Measurements from ENCODE around the gene THAP7.

Gene THAP7

DNA sequence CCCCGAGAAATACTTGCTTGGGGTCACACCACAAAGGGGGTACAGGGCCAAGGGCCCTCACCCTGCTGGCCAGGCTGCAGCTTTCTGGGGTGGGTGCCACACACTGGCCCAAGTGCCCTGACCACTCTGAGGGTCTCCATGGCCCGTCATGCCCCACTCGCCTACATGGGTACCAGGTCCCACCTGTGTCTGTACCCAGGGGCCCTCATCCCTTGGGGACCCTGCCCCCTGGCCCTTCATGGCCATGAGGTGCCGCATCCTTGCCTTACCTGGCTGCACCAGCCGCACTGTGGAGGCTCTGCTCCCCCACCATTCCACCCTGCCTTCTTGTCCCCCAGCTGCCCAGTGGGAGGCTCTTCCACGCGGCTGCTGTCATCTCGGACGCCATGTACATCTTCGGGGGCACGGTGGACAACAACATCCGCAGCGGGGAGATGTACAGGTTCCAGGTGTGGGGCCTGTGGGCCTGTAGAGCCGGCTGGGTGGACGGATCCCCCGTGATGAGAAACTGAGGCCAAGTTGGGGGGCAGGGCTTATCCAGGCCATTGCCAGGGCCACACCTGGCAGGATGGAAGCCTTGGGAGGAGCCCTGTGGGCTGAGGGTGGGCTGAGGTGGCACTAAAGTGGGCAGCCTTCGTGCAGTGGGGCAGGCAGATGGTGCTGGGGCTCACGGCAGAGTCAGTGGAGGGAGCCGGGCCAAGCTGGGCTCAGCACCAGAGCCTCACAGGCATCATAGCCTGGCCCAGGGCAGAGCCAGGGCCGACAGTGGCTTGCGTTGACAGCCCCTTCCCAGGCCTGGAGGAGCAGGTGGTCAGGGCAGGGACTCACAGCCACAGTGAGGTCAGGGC is 9.2 kb downstream of the THAP7 start:
- DNase-seq: no peak

DNA sequence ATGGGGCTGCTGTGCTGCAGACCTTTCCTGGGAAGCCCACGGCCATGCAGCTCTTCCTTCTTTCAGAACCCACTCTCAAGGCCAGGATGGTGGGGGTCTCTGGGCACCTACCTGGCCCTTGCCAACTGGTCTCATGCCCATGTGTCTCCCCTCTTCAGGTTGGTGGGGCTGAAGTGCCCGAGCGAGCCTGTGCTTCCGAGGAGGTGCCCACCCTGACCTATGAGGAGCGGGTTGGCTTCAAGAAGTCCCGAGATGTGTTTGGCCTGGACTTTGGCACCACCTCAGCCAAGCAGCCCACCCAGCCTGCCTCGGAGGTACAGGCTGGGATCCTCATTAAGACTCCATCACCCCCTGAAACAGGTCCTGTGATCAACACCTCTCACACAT is 9.9 kb downstream of the THAP7 start:
- no peak for DNase-seq

DNA sequence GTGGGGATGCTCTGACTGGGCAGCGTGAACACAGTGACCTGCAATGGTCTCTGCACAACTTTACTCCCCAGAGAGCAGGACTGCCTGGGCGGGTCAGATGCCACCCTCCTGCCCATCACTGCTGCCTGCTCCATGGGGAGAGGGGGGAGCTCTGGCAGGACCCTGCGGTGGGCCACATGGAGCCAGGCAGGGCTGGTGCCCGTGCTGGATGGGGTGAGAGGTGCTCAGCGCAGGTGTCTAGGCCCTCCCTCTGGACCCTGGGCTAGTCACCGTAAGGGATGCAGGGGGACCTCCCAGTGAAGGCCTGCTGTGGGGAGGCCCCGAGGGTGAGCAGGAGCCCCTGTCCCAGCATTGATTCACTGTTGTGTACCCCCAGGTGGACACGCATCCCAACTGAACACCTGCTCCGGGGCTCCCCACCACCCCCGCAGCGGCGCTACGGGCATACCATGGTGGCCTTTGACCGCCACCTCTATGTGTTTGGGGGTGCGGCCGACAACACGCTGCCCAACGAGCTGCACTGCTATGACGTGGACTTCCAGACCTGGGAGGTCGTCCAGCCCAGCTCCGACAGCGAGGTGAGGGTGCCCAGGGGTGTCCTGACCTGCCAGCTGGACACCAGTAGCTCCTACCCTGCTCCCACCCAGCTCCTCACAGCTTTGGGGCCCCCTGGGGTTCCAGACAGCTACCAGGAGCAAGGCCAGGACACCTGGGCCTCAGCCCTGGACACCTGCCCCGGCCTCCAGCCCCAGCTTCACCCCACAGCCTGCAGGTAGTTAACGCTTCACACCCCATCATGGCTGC is 10.5 kb downstream of the THAP7 start:
- DNase-seq: no peak

DNA sequence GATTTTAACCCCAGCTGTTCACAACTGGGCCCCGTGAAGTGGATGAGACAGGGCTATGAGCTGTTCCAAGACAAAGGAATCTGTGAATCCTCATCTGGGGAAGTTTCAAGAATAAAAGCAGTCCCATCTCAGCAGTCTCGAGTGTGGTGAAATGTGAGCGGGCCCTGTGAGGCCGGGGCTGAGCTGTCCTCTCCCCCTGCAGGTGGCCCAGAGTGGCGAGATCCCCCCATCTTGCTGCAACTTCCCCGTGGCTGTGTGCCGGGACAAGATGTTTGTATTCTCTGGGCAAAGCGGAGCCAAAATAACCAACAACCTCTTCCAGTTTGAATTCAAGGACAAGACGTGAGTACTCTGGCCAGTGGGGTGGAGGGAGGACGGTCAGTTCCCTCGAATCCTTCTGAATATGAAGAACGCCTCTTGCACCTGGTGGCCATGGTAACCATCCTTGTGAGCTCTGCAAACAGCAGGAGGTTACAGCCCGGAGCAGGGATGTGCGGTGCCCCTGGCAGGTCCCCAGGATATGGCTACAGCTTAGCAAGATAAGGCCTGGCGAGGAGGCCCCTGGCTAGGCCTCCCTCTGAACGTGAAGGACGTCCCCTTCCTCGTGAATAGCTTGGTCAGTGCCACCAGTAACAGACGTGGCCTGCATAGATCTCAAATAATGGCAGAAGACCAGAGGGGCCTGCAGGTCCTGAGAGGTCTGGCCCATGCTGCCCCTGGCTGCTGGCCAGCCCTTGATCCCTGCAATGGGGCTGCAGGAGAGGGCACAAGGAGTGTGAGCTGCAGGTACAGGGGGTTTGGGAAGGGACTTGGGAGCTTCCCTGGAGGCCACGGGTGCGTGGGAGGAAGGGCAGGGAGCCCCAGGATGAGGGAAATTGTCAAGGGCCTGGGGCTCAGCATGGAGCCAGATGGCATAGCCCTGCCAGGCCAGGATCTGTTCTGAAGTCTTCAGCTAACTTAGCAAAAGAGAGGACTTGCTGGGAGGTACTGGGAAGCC is 11.4 kb downstream of the THAP7 start:
- DNase-seq: no peak

DNA sequence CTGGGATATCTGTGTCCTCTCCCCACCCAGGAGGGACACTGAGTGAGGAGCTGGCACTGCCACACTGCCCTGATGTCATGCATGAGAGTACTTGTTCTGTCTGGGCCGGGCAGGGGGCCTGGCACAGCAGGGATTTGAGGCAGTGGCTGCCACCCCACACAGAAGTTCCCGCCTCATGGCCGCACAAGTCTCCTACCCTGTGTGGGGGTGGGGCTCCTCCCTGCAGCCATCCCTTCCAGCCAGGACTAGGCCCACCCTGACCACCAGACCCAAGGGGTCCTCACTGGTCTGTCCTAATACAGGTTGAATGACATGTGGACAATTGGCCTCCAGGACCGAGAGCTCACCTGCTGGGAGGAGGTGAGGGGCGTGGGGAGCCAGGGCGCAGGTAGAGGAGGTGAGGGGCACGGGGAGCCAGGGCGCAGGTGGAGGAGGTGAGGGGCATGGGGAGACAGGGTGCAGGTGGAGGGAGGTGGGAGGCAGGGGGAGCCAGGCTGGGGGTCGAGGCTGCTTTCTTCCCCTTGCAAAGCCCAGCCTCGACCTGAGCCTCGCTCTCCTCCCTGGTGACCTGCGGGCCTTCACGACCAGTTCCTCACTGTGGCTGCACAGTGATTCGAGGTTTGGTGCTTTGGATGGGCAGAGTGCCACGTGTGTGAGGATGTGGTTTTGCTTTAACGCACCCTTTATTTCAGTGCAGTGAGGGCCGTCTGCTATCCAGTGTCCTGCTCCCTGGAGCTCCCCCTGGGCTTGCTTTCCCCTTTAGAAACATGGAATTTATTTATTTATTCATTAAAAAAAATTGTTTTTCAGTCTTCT is 12.4 kb downstream of the THAP7 start:
- no peak for DNase-seq

DNA sequence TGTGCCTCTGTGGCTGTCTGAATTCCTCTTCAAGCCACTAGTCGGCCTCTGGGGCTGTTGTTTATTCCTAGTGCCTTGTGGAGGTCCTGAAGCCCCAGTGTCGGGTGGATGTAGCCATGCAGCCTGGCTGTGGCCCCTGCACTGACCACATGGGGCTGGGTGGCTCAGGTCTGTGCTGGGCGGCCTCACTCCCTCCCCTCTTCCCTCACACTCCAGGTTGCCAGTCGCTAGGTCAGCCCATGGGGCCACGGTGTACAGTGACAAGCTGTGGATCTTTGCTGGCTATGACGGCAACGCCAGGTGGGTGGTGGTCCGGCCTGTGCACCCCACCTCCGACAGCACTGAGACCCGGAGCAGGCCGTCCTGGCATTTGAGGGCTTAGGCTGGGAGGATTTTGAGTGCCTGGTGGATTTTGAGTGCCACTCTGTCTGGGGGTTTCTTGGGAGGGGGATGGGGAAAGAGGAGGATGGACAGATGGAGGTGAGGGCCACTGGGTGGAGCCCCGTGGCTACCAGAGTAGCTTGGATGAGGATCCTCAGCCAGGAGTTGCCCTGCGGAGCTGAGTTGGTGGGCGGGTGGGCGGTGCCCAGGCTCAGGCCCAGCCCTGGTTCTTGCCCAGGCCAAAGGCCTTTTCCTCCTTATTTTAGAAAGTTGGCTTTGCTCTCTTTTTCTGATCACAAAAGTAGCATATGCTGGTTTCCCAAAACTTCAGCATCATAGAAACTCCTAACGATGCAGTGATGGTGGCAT is 13.2 kb downstream of the THAP7 start:
- DNase-seq: no peak

DNA sequence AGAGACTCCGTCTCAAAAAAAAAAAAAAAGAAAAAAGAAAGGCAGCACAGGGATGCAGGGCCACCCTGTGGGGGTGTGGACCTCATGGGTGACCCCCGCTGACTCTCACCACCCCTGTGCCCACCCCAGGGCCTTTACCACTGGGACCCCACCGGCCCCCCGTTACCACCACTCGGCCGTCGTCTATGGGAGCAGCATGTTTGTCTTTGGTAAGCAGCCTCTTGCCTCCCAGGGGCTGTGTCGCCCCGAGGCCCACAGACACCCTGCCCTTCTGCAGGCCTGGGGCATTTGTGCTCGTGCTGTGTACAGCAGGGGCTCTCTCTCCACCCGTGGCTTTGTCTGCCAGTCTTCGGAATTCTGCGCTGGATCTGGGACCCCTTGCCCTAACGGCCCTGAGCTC is 14.5 kb downstream of the THAP7 start:
- DNase-seq: no peak

DNA sequence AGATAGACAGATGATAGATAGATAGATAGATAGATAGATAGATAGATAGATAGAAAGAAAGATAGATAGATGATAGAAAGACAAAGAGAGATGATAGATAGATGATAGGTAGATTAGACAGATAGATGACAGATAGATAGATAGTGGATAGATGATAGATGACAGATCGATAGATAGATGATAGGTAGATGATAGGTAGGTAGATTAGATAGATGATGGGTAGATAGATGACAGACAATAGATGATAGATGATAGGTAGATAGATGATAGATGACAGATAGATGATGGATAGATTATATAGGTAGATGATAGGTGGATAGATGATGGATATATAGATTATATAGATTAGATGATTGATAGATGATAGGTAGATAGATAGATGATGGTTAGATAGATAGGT is 15.6 kb downstream of the THAP7 start:
- no peak for DNase-seq

DNA sequence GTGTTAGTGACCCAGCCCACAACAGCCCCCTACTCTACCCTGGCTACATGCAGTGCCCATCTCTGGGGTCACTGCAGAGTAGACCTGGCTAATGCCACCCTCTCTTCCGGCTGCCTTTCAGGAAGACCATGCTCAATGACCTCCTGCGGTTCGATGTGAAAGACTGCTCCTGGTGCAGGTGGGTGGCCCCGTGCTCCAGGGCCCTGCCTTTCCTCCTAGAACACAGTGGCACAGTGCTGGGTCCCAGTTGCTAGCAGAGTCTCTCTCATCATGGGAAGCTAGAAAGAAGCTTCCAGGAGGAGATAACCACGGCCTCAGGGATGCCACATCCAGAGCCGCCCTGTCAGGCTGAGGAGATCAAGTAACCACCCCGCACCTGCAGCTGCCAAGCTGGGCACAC is 16.2 kb downstream of the THAP7 start:
- DNase-seq: no peak

DNA sequence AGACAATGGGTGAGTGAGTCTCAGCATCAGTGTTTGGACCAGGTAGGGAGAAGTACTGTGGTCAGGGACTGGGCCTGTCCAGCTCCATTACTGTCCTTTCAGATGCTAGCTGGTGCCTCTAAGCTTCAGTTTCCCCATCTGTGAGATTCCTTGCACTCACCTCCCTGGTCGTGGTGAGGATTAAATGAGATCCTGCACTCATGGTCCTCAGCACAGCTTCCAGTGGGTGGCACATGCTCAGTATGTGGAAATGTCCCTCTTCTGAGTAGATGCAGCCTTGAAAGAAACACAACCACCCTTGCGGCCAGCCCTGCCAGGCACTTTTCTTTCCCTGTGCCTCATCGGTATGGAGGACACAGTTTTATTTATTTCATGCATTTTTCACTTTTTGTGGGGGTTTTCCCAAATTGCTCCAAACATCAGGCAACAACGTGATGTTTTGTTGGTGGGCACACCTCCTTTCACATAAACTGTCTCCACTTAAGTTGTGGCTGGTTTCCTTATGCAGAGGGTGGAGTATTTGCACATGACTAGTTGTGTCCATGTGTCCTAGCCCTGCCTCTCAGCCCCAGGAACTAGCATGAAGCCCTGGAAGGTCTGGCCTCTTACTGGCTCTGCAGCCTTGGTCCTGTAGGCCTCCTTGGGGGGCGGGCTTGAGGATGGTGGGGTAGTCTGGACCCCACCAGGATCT is 18.7 kb downstream of the THAP7 start:
- DNase-seq: no peak

DNA sequence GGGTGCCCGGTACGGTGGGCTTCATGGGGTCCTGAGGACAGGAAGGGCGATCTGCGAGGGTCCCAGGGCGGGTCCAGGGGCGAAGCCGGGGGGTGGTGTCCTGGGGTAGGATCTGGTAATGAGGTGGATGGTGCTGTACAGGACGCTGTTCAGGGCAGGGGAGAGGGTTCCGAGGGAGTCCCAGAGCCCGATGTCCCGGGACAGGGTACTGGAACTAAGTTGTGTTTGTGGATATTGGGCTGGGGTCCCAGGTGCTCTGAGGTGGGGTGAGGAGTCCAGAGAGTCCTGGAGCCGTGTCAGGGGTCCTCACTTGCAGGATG is 19.4 kb downstream of the THAP7 start:
- no peak for DNase-seq

DNA sequence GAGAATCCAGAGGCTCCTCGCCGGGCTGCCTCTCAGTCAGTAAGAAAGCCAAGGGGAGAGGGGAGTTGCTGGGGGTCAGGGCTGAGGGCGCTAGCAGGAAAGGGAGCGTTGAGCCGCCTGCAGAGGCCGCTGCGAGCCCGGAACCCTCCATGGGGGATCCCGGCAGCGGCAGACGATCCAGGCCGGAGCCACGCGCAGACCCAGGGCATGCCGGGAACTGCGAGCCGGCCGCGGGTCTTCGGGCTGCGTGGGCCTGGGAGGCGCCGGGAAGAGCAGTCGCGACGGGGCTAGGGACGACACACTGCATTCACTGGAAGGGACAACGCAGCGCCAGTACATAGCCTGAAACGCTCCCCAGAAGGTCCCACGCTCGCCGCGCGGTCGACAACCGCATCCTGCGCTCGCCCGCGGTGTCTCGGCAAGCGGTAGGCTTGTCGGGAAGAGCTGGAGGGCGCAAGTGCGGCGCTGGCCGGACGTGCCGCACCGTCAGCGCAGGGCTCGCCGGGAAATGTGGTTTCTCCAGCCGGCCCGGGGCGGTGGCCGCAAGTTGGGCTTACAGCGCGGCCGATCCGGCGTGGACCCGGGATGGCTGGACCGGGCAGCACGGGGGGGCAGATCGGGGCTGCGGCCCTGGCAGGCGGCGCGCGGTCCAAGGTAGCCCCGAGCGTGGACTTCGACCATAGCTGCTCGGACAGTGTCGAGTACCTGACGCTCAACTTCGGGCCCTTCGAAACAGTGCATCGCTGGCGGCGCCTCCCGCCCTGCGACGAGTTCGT is 19.9 kb downstream of the THAP7 start, which contains the start of gene LZTR1:
TSS of gene LZTR1 (plus strand) at position 511 of the 776 bp plus-strand sequence. CDS start at position 586, 75 bp downstream.
- DNase-seq: peak; percentile 56

DNA sequence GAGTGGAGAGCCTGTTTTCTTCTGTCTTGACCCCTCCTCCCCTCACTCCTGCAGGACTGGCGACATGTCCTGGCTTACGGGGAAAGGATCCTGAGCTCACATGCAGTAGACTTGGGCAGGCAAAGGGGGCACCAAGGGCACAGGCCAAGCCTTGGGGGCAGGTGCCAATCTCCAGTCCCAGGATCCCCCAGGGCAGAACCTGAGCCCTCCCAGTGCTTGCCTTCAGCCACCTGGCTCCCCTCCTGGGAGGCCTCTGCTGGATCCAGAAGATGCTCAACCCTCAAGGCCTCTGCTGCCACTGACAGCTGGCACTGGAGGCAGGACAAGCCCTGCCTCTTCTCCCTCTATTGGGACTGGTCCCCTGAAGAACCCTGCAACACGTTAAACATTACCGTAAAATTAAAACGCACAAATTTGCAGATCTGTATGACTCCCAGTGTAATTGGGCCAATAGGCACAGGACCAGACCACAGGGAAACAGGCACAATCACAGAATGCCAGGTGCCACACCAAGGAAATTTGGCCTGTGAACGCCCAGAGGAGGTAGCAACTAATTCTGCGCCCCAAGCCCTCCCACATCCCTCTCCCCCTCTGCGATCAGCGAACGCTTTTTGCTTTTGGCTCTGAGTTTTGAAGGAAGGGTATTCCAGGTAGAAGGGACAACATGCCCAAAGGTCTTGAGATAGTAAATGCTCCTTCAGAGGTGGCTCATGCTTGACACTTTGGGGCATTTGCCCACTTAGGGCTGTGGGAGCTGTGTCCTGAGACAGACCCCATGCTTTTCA is 20.8 kb downstream of the THAP7 start:
- DNase-seq: no peak

DNA sequence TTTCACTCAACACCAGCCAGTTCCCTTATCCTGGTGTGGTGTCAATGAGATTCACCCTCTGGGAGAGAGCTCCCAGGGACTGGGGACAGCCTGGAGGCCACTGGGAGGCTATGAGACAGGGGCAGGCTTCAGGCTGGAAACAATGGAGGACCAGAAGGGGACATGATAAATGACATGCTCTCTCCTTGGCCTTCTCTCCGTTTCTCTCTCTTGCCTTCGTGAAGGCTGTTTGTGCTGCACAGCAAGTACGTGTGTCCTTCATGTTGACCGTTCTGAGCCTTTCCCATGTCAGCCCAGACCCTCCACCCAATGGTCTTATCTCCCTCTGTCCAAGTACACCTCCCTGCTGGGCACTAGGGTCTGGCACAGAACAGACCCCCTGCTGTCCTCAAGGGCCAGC is 21.4 kb downstream of the THAP7 start:
- no peak for DNase-seq

DNA sequence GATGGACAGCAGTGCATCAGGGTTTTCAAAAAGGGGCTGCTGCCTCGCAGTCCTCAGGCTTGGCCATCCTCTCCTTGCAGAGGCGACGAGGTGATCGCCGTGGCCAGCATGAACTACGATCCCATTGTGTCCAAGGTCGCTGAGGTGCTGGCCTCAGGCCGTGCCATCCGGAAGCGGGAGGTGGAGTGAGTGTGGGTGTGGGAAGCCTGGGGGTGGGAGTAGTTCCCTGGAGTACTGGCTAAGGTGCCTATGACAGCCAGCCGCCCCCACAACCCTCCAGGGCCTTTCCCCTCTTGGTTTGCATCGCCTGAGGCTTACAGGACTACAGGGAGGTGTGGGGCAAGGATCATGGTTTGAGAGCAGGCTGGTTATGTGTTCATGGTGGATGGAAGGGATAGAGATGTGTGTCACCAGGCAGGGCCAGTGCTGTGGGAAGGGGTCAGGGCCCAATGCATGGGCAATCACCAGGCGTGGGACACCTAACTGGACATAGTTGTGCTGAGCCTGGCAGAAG is 21.9 kb downstream of the THAP7 start:
- no peak for DNase-seq

DNA sequence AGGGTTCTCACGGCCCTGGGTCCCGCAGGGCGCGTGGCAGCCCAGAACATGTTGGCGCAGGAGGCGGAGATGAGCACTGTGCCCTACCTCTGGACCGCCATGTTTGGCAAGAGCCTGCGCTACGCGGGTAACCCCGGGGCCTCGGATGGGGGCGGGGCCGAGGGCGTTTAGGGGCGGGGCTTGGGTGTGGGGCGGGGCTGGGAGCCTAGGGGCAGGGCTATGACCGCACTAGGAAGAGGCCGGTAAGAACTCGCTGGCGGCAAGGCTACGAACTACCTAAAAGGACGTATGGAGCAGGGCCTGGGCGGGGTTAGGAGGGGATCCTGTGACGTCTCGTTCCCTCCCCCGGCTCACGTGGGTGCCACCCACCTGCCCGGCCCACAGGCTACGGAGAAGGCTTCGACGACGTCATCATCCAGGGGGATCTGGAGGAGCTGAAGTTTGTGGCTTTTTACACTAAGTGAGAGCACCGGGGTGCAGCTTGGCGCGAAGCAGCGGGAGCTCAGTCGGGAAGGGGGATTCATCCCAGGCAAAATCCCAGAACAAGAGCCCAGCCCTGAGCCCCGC is 22.6 kb downstream of the THAP7 start:
- no peak for DNase-seq

DNA sequence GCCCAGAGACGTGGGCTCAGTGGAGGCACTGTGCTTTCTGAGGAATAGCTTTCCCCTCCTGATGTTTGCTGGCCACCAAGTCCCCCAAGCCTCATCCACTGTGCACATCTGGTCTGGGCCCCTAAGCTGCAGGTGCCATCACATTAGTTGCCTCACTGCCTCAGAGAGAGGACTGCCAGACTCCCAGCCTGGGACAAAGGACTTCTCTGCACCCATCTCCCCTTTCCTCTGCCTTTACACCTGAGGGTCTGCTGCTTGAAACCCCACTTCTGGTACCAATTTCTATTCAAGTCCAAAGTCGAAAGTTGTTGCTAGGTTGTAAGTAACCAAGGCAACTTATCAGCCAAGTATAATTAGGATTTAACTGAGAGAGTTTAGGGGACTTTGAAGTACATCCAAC is 23.5 kb downstream of the THAP7 start:
- no peak for DNase-seq

DNA sequence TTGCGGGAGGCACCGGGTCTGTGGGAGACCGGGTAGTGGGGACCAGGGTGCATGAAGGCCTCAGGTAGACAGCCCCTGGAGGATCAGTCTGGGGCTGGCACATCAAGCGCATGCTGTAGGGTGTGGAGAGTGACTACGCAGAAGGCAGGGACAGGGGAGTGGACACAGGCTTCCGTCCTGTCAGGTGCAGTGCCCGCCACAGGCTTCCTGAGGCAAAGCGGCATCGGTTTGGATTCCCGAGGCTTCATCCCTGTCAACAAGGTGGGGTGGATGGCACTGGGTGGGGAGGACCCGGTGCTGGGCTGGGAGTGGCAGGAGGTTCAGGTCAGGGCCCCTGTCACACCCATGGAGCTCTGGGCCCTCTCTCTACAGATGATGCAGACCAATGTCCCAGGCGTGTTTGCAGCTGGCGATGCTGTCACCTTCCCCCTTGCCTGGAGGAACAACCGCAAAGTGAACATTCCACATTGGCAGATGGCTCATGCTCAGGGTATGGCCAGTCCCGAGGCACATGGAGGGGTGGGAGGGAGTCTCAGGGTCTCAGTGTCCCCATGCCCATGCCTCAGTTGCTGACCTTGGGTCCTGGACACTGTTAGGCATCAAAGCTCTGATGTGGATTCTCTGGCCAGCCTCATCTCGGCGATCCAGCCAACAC is 24.3 kb downstream of the THAP7 start:
- DNase-seq: no peak

Data from NCI-H526 treated with DMSO at 0.1 percent for 48 hours (cell line).